ENCODE measurements around the gene SNRNP48. TPM values are rescaled to one million over a fixed set of nuclear protein-coding genes. Genes with fewer than 3 reads are reported as not detected.

Gene SNRNP48
- total RNA-seq, 1 experiment from 2014 or later, result 17.6 TPM

GRCh38 chr6:7633361-7633760 is 43.4 kb downstream of the SNRNP48 start:
- no peak for DNase-seq (ENCODE audit: low spot score)
- ATAC-seq, result no peak
- no peak for TF ChIP-seq CTCF (IDR thresholded peaks at IDR 0.05)
- no peak for TF ChIP-seq SMAD4 (CRISPR knock-in tag; IDR thresholded peaks at IDR 0.05)
- TF ChIP-seq MLX (CRISPR knock-in tag; IDR thresholded peaks at IDR 0.05), result no peak
- no peak for TF ChIP-seq NR2C2 (CRISPR knock-in tag; IDR thresholded peaks at IDR 0.05)
- no peak for TF ChIP-seq ZNF232 (CRISPR knock-in tag; IDR thresholded peaks at IDR 0.05)
- no peak for TF ChIP-seq MYBL2 (CRISPR knock-in tag; IDR thresholded peaks at IDR 0.05)
- TF ChIP-seq ZNF121 (CRISPR knock-in tag; IDR thresholded peaks at IDR 0.05), result no peak
- no peak for TF ChIP-seq ZBTB43 (CRISPR knock-in tag; IDR thresholded peaks at IDR 0.05)
- TF ChIP-seq PREB (CRISPR knock-in tag; IDR thresholded peaks at IDR 0.05; ENCODE audit: borderline replicate concordance), result no peak
- no peak for TF ChIP-seq ATF2 (CRISPR knock-in tag; IDR thresholded peaks at IDR 0.05; ENCODE audit: borderline replicate concordance, low read depth)
- TF ChIP-seq GRHL2 (CRISPR knock-in tag; IDR thresholded peaks at IDR 0.05; ENCODE audit: insufficient replicate concordance, severe bottlenecking), result no peak
- no peak for TF ChIP-seq CDX4 (CRISPR knock-in tag; IDR thresholded peaks at IDR 0.05; ENCODE audit: borderline replicate concordance)
- no peak for TF ChIP-seq ATF3 (CRISPR knock-in tag; conservative IDR thresholded peaks at IDR 0.05)
- TF ChIP-seq FOXP1 (CRISPR knock-in tag; IDR thresholded peaks at IDR 0.05; ENCODE audit: borderline replicate concordance), result no peak
- no peak for TF ChIP-seq ZNF423 (CRISPR knock-in tag; IDR thresholded peaks at IDR 0.05)
- no peak for TF ChIP-seq STAT6 (CRISPR knock-in tag; conservative IDR thresholded peaks at IDR 0.05; ENCODE audit: low read depth)
- no peak for TF ChIP-seq ZMAT4 (CRISPR knock-in tag; IDR thresholded peaks at IDR 0.05)

More at GRCh38 chr6:7633361-7633760, 43.4 kb downstream of the SNRNP48 start:
- Mint-ChIP-seq H3K27ac (no peak overlapping the region), H3K4me1 (no peaks in the 10 kb centered on the region), H3K9me3 (peaks cover 3% of the 10 kb centered on the region), H3K36me3 (no peaks in the 10 kb centered on the region), H3K4me3 (no peak overlapping the region), H3K27me3 (ENCODE audit: low read depth) (no peaks in the 10 kb centered on the region; the same call in 1 of the 2 replicates)
- ChIA-PET POLR2A (no interaction called here), CTCF (no interaction called here)
